DND-41 (cell line): ENCODE data around the gene NRIP1.

Experiments
- ATAC-seq: fragments of 200-7000 bp; cut with Tn5 transposase; 3 replicates; pipeline ENCODE4 v1.9.1; 2021; ENCODE audit warnings: low read depth; ENCODE audit not compliant: insufficient read depth
- DNase-seq: peaks from one replicate; pipeline ENCODE4 v3.0.0-alpha.2; 2020
- H2AFZ ChIP-seq: 2 replicates; pipeline ENCODE4 v1.6.0; 2012; ENCODE audit warnings: low read depth, low read length
- H3K27ac ChIP-seq: 2 replicates; pipeline ENCODE4 v1.5.1; 2012; ENCODE audit warnings: low read length, inconsistent platforms
- H3K27me3 ChIP-seq: fragments of 200-600 bp; sonication (generic); 2 replicates; pipeline ENCODE4 v1.6.0; 2012; ENCODE audit warnings: low read length, mild to moderate bottlenecking, inconsistent platforms; ENCODE audit not compliant: insufficient read depth, poor library complexity
- H3K36me3 ChIP-seq: 2 replicates; pipeline ENCODE4 v1.5.1; 2012; ENCODE audit warnings: low read length, inconsistent platforms; ENCODE audit not compliant: insufficient read depth
- H3K4me1 ChIP-seq: 2 replicates; pipeline ENCODE4 v1.5.1; 2012; ENCODE audit warnings: mild to moderate bottlenecking, low read length; ENCODE audit not compliant: insufficient read depth
- H3K4me2 ChIP-seq: 2 replicates; pipeline ENCODE4 v1.6.0; 2012; ENCODE audit warnings: mild to moderate bottlenecking, moderate library complexity, low read length, inconsistent platforms; ENCODE audit not compliant: insufficient read depth
- H3K4me3 ChIP-seq, 2 experiments: fragments of 200-600 bp in 1 of 2; shearing (Covaris generic) in 1 of 2; 2 replicates each; pipeline ENCODE4 v1.5.1; 2012 to 2016; ENCODE audit warnings: inconsistent platforms in 2 of 2, low read length in 2 of 2, mild to moderate bottlenecking in 2 of 2, low read depth in 1 of 2, moderate library complexity in 1 of 2
- H3K79me2 ChIP-seq: 2 replicates; pipeline ENCODE4 v1.6.0; 2012; ENCODE audit warnings: low read length, inconsistent platforms; ENCODE audit not compliant: insufficient read depth
- H3K9ac ChIP-seq: 2 replicates; pipeline ENCODE4 v1.6.0; 2012; ENCODE audit warnings: low read depth, mild to moderate bottlenecking, inconsistent platforms, low read length, moderate library complexity
- H3K9me3 ChIP-seq: 2 replicates; pipeline ENCODE4 v1.5.1; 2012; ENCODE audit warnings: low read length, moderate library complexity, mild to moderate bottlenecking, inconsistent platforms; ENCODE audit not compliant: insufficient read depth, severe bottlenecking
- H4K20me1 ChIP-seq: 2 replicates; pipeline ENCODE4 v1.6.0; 2012; ENCODE audit warnings: low read length; ENCODE audit not compliant: insufficient read depth
- EZH2 ChIP-seq: IDR thresholded peaks from 3 replicates; pipeline ENCODE4 v1.6.1; 2012; ENCODE audit warnings: borderline replicate concordance, low read depth, mild to moderate bottlenecking, moderate library complexity, low read length, inconsistent platforms; ENCODE audit not compliant: severe bottlenecking
- TF ChIP-seq, protein P1 (sequence below): IDR thresholded peaks from 2 replicates; pipeline ENCODE4 v1.5.1; 2012; ENCODE audit warnings: borderline replicate concordance, low read length, moderate library complexity, mild to moderate bottlenecking; ENCODE audit not compliant: poor library complexity, severe bottlenecking; ENCODE audit errors: extremely low read depth

NRIP1 gene

DNA sequence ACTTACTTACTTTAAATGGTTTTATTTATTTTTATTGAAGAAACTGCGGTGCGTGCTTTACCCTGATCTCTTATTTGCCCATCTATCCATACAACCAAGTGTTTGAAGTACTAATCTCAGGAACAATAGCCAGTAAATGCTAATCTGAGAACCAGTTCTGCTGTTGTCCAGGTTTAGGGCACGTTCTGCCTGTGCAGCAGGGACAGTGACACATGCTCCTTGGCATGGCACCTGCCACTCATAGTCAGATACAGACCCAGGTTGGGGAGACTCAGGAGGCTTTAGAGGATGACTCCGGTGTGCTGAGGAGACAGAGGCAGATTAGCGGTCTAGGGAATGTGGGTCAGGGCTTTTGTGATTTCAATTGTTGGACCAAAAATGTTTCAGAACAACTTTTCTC is 83.6 kb downstream of the NRIP1 start:
- no peak for ATAC-seq

DNA sequence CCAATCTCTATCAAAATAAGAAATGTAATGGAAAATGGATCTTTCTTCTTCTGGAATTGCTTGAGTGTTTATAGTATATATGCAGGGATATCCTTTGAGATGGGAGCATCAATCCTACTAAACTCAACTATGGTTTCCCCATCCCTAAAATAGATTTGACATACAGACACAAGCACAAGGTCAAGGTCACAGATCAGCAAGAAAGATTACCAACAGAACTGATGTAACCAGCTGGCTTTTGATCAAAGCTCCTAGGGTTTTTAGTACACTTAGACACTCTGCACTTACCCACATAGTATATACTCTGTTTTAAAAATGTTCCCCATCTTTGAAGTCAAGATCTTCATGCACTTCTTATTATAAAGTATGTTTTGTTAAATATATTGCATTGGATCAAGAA is 85.5 kb downstream of the NRIP1 start:
- DNase-seq, result no peak
- no peaks in the 10 kb centered on the region for H3K4me1 ChIP-seq
- H2AFZ ChIP-seq, result no peak overlapping the region
- H3K36me3 ChIP-seq, result peaks cover 5% of the 10 kb centered on the region; the same call in 1 of the 2 replicates
- ATAC-seq, result peak; percentile 47; the same call in 1 of the 3 replicates
- peaks cover 5% of the 10 kb centered on the region; the same call in 1 of the 2 replicates for H4K20me1 ChIP-seq
- no peaks in the 10 kb centered on the region for H3K9me3 ChIP-seq
- no peak overlapping the region for H3K27ac ChIP-seq
- no peak for TF ChIP-seq EZH2
- no peak overlapping the region for H3K4me2 ChIP-seq
- no peaks in the 10 kb centered on the region for H3K27me3 ChIP-seq
- H3K4me3 ChIP-seq, result no peak overlapping the region
- peaks cover 41% of the 10 kb centered on the region for H3K79me2 ChIP-seq
- H3K9ac ChIP-seq, result no peak overlapping the region

More for the DNA sequence above, 83.6 kb downstream of the NRIP1 start:
- H3K9ac ChIP-seq, result no peak overlapping the region
- TF ChIP-seq, protein P1, sequence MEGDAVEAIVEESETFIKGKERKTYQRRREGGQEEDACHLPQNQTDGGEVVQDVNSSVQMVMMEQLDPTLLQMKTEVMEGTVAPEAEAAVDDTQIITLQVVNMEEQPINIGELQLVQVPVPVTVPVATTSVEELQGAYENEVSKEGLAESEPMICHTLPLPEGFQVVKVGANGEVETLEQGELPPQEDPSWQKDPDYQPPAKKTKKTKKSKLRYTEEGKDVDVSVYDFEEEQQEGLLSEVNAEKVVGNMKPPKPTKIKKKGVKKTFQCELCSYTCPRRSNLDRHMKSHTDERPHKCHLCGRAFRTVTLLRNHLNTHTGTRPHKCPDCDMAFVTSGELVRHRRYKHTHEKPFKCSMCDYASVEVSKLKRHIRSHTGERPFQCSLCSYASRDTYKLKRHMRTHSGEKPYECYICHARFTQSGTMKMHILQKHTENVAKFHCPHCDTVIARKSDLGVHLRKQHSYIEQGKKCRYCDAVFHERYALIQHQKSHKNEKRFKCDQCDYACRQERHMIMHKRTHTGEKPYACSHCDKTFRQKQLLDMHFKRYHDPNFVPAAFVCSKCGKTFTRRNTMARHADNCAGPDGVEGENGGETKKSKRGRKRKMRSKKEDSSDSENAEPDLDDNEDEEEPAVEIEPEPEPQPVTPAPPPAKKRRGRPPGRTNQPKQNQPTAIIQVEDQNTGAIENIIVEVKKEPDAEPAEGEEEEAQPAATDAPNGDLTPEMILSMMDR, result no peak
- TF ChIP-seq EZH2, result no peak
- no peak overlapping the region for H2AFZ ChIP-seq
- no peaks in the 10 kb centered on the region for H3K9me3 ChIP-seq
- no peaks in the 10 kb centered on the region for H3K27me3 ChIP-seq
- no peak for DNase-seq
- H3K79me2 ChIP-seq, result peaks cover 38% of the 10 kb centered on the region; the same call in 1 of the 2 replicates
- H3K27ac ChIP-seq, result no peak overlapping the region
- 0 out of 2 replicates have a peak, but pooled peaks cover 5% of the 10 kb centered on the region for H3K36me3 ChIP-seq
- H3K4me1 ChIP-seq, result no peaks in the 10 kb centered on the region
- no peak overlapping the region for H3K4me2 ChIP-seq
- H4K20me1 ChIP-seq, result peaks cover 5% of the 10 kb centered on the region; the same call in 1 of the 2 replicates
- H3K4me3 ChIP-seq, result no peak overlapping the region

DNA sequence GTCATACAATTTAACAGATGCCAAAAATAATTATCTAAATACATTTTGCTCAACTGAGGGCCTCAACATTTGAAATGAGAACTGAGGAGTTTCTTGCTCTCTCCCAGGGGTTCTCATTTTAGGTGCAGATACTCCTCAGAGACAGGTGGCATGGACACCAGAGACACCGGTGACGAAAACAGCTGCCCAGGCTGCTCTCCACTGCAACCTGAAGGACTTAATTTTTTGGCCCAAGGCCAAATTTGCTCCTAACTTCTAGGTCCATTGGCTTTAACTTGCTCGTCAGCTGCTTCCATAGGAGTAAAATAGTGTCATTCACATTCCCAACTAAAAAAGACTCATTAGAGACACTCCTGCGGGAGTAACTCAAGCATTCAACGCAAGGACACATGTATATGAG is 87.0 kb downstream of the NRIP1 start:
- H4K20me1 ChIP-seq, result peaks cover 5% of the 10 kb centered on the region; the same call in 1 of the 2 replicates
- ATAC-seq (no peak), DNase-seq (no peak)
- H3K9ac ChIP-seq, result no peak overlapping the region
- no peak overlapping the region for H3K4me3 ChIP-seq
- H3K36me3 ChIP-seq, result peaks cover 5% of the 10 kb centered on the region; the same call in 1 of the 2 replicates
- H3K9me3 ChIP-seq, result no peaks in the 10 kb centered on the region
- no peak overlapping the region for H2AFZ ChIP-seq
- H3K4me1 ChIP-seq, result no peaks in the 10 kb centered on the region
- no peak overlapping the region for H3K27ac ChIP-seq
- no peak for TF ChIP-seq EZH2
- TF ChIP-seq, protein P1, result no peak
- peaks cover 36% of the 10 kb centered on the region for H3K79me2 ChIP-seq
- no peaks in the 10 kb centered on the region for H3K27me3 ChIP-seq
- no peak overlapping the region for H3K4me2 ChIP-seq

DNA sequence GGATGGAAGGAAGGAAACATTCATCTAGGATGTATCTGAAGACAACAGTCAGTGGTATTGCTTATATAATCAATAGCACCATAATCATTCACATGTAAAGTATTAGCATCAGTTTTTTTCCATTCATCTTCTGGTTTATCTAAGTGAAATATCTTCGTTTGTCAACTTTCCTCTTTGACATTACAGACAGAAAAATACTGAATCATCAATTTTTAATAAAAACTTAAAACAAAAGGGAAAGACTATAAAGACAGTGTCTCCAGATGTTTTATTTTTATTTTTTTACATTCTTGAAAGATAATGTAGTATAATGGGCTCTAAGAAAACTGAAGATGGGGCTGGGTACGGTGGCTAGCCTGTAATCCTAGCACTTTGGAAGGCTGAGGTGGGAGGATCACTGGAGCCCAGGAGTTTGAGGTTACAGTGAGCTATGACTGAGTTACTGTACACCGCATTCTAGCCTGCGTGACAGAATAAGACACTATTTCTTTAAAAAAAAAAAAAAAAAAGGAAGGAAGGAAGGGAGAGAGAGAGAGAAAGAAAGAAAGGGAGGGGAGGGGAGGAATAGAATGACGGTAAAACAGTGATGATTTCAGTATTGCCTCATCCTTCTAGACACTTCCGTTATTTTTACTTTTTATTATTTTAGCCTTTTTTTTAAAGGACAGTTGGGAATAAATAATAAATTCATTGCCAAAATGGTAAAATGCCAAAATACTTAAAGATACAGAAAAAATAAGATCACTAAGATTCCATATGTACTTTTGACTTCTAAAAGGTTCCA is 89.5 kb downstream of the NRIP1 start:
- ATAC-seq (no peak), DNase-seq (no peak)
- Histone ChIP-seq H4K20me1 (peaks cover 2% of the 10 kb centered on the region; the same call in 1 of the 2 replicates), H3K36me3 (peaks cover 5% of the 10 kb centered on the region; the same call in 1 of the 2 replicates), H3K79me2 (peaks cover 28% of the 10 kb centered on the region), H3K4me3 (no peak overlapping the region), H3K4me1 (no peaks in the 10 kb centered on the region), H3K9me3 (no peaks in the 10 kb centered on the region), H3K9ac (no peak overlapping the region), H3K4me2 (no peak overlapping the region), H3K27me3 (no peaks in the 10 kb centered on the region), H2AFZ (no peak overlapping the region), H3K27ac (no peak overlapping the region)
- no peak for TF ChIP-seq EZH2
- TF ChIP-seq, protein P1, result no peak
